Caco-2 (cell line): ENCODE results near the gene MED12L. TPM values are rescaled to one million over a fixed set of nuclear protein-coding genes. Genes with fewer than 3 reads are reported as not detected.

Experiments used
- BruUV-seq: library from RNA; stranded (reverse); fragments of 400-500 nt; replicated peaks from 2 replicates; lab custom pipeline; 2021; lab: Mats Ljungman, UMichigan
- CTCF ChIA-PET: fragments of 300-600 bp; sonication (Branson Sonifier 250); formaldehyde crosslinking; loops from one replicate; lab custom pipeline; 2022; ENCODE audit warnings: antibody characterized with exemption; lab: Charles Lee
- POLR2A ChIA-PET: fragments of 300-600 bp; sonication (Branson Sonifier 250); formaldehyde crosslinking; loops from one replicate; lab custom pipeline; 2022; ENCODE audit warnings: antibody characterized with exemption; lab: Charles Lee
- DNase-seq, 2 experiments: peaks; one replicate each; pipeline versions ENCODE4 v3.0.0 to v3.0.0-alpha.2; 2020 to 2022
- H3K27me3 ChIP-seq: replicated peaks from 2 replicates; pipeline ENCODE4 v1.6.0; 2011; ENCODE audit warnings: low read length; ENCODE audit not compliant: control insufficient read depth, insufficient read depth
- H3K36me3 ChIP-seq: 2 replicates; pipeline ENCODE4 v1.5.1; 2011; ENCODE audit warnings: low read length; ENCODE audit not compliant: control insufficient read depth, insufficient read depth
- H3K4me1 ChIP-seq: fragments of 250-450 bp; sonication (Bioruptor Pico); 2 replicates; pipeline ENCODE4 v1.5.1; 2020; ENCODE audit warnings: mild to moderate bottlenecking
- H3K4me3 ChIP-seq: 2 replicates; pipeline ENCODE4 v1.5.1; 2011; ENCODE audit warnings: low read depth, mild to moderate bottlenecking, control low read depth, low read length
- H3K9me3 ChIP-seq: fragments of 250-450 bp; sonication (Bioruptor Pico); 2 replicates; pipeline ENCODE4 v1.5.1; 2020; ENCODE audit warnings: mild to moderate bottlenecking, moderate library complexity
- H3K27ac Mint-ChIP-seq: one replicate; pipeline ENCODE4 v1.8.0; 2022; ENCODE audit warnings: mixed read lengths; ENCODE audit not compliant: unreplicated experiment
- H3K27me3 Mint-ChIP-seq: one replicate; pipeline ENCODE4 v1.8.0; 2022; ENCODE audit warnings: mixed read lengths; ENCODE audit not compliant: insufficient read depth, unreplicated experiment
- H3K36me3 Mint-ChIP-seq: one replicate; pipeline ENCODE4 v1.8.0; 2022; ENCODE audit warnings: mild to moderate bottlenecking, mixed read lengths; ENCODE audit not compliant: insufficient read depth, unreplicated experiment
- H3K4me1 Mint-ChIP-seq: one replicate; pipeline ENCODE4 v1.8.0; 2022; ENCODE audit warnings: low read depth, mixed read lengths; ENCODE audit not compliant: unreplicated experiment
- H3K4me3 Mint-ChIP-seq: one replicate; pipeline ENCODE4 v1.8.0; 2022; ENCODE audit warnings: mild to moderate bottlenecking, moderate library complexity, mixed read lengths; ENCODE audit not compliant: unreplicated experiment
- H3K9me3 Mint-ChIP-seq: one replicate; pipeline ENCODE4 v1.8.0; 2022; ENCODE audit warnings: mixed read lengths; ENCODE audit not compliant: unreplicated experiment
- CTCF ChIP-seq, 2 experiments: fragments of 200-600 bp in 1 of 2; IDR thresholded peaks; 1 replicate in 1 of 2; 2 replicates in 1 of 2; pipeline versions ENCODE4 v1.5.1 to v1.8.0; 2011 to 2022; ENCODE audit warnings: antibody characterized with exemption in 1 of 2, control low read depth in 1 of 2, inconsistent platforms in 1 of 2, low read depth in 1 of 2, low read length in 1 of 2, mild to moderate bottlenecking in 1 of 2, moderate library complexity in 1 of 2; ENCODE audit not compliant: insufficient read depth in 1 of 2, severe bottlenecking in 1 of 2, unreplicated experiment in 1 of 2
- intact Hi-C: fragments of 100-400 bp; cut with micrococcal nuclease; formaldehyde crosslinking; loops from one replicate; pipeline ENCODE4 v1.10.0; 2022; ENCODE audit not compliant: unreplicated experiment
- total RNA-seq: library from RNA; stranded (reverse); gene quantifications from 2 replicates; pipeline ENCODE4 v1.2.3, GENCODE V29; 2022

Gene MED12L
- total RNA-seq, 1 experiment from 2014 or later: 21.5 TPM

- DNase-seq: no peak
- no peaks in the 10 kb centered on the region for H3K9me3 Mint-ChIP-seq
- no peaks in the 10 kb centered on the region; the same call in 1 of the 2 replicates for H3K9me3 ChIP-seq
- H3K4me3 Mint-ChIP-seq: no peak overlapping the region
- no peak overlapping the region for H3K27ac Mint-ChIP-seq
- ChIA-PET POLR2A (no interaction called here), CTCF (no interaction called here)
- H3K4me3 ChIP-seq: no peak overlapping the region
- BruUV-seq: no TSS peak
- TF ChIP-seq CTCF (IDR thresholded peaks at IDR 0.05; ENCODE audit: insufficient read depth in 1 of 2, low read depth in 1 of 2, low read length in 1 of 2, severe bottlenecking in 1 of 2, unreplicated experiment in 1 of 2): no peak
- intact Hi-C loops: no loop called here
- H3K27me3 Mint-ChIP-seq: no peaks in the 10 kb centered on the region
- peaks cover 10% of the 10 kb centered on the region for H3K4me1 Mint-ChIP-seq
- no peaks in the 10 kb centered on the region for H3K4me1 ChIP-seq
- no peaks in the 10 kb centered on the region for H3K36me3 Mint-ChIP-seq
- no peaks in the 10 kb centered on the region for H3K36me3 ChIP-seq
- H3K27me3 ChIP-seq: no peaks in the 10 kb centered on the region
Measured at GRCh38 chr3:151133175-151133574, 47.7 kb downstream of the MED12L start.

DNA sequence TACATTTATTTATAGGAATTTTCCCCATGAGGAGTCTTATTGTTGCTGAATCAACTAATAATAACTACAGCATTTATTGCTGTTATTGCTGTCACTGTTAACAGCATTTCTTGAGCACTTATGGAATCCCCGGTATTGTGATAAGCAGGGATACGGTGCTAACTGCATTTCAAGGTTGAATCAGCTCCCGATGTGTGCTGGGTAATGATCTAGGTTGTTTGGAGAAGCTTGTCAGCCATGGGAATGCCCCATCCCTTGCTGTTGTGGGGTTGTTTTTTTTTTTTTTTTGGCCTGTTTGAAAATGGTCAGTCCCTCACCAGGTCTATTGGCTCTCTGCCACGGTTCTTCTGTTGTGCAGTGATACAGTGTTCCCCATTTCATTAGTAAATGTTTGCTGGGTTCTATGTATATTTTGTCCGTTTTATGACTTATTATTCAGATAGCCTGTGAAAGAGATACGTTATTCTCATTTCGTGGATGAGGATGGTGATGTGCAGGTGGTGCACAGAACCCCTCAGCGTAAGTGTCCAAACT, 48.5 kb downstream of the MED12L start:
- H3K4me1 Mint-ChIP-seq: peaks cover 10% of the 10 kb centered on the region
- no peaks in the 10 kb centered on the region for H3K27me3 Mint-ChIP-seq
- H3K4me3 Mint-ChIP-seq: no peak overlapping the region
- TF ChIP-seq CTCF (IDR thresholded peaks at IDR 0.05; ENCODE audit: insufficient read depth in 1 of 2, low read depth in 1 of 2, low read length in 1 of 2, severe bottlenecking in 1 of 2, unreplicated experiment in 1 of 2): no peak
- Histone ChIP-seq H3K27me3 (no peaks in the 10 kb centered on the region), H3K4me3 (no peak overlapping the region), H3K9me3 (no peaks in the 10 kb centered on the region; the same call in 1 of the 2 replicates), H3K36me3 (no peaks in the 10 kb centered on the region), H3K4me1 (no peaks in the 10 kb centered on the region)
- no peak overlapping the region for H3K27ac Mint-ChIP-seq
- CTCF ChIA-PET: no interaction called here
- no peaks in the 10 kb centered on the region for H3K9me3 Mint-ChIP-seq
- no peaks in the 10 kb centered on the region for H3K36me3 Mint-ChIP-seq
- POLR2A ChIA-PET: no interaction called here
- no TSS peak for BruUV-seq
- no peak for DNase-seq
- intact Hi-C loops: no loop called here

DNA sequence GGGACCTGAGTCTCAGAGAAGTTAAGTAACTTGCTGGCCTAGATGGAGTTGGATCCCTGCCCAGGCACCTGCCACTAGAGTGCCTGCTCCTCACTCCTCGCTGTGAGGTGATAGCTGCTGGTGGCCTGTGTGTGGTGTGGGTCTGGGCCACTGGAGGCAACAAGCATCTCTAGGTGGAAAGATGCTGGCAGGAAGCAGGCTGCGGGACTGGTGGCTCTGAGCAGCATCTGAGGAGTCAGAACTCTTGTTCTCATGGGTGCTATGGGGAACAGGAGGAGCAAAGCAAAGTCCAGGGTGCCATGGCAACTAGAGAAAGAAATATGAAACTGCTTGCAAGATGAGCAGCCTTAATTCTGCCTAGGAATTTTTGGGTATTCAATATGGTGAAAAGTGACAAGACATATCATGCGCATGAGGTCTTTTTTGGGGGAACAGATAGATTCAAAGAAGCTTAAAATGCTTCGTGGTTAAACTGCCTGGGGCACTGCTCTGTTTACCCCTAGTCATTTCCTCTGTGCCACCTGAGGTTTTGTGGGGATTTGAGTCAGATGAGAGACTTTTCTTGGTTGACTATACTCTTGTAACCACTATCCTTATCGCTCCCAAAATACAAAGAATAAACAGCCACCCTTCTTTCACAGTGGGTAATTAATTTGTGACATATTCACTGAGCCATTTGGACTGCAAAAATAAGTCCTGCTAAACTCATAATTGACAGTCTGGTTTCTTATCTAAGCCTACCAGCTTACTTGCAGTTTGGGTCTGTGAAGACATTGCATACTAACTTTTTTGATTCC, 50.3 kb downstream of the MED12L start:
- CTCF ChIA-PET: no interaction called here
- no peak for TF ChIP-seq CTCF (IDR thresholded peaks at IDR 0.05; ENCODE audit: insufficient read depth in 1 of 2, low read depth in 1 of 2, low read length in 1 of 2, severe bottlenecking in 1 of 2, unreplicated experiment in 1 of 2)
- Histone ChIP-seq H3K9me3 (no peaks in the 10 kb centered on the region; the same call in 1 of the 2 replicates), H3K4me1 (no peaks in the 10 kb centered on the region), H3K4me3 (no peak overlapping the region), H3K36me3 (no peaks in the 10 kb centered on the region), H3K27me3 (no peaks in the 10 kb centered on the region)
- peaks cover 2% of the 10 kb centered on the region for H3K4me1 Mint-ChIP-seq
- POLR2A ChIA-PET: no interaction called here
- H3K4me3 Mint-ChIP-seq: no peak overlapping the region
- H3K27me3 Mint-ChIP-seq: no peaks in the 10 kb centered on the region
- no peak overlapping the region for H3K27ac Mint-ChIP-seq
- DNase-seq: no peak
- BruUV-seq: no TSS peak
- no peaks in the 10 kb centered on the region for H3K36me3 Mint-ChIP-seq
- no peaks in the 10 kb centered on the region for H3K9me3 Mint-ChIP-seq
- intact Hi-C loops: no loop called here
